DOHH2 (cell line): Measurements from ENCODE around the gene ANP32A.

Experiments used
- H3F3A ChIP-seq: fragments of 200-600 bp; sonication (generic), shearing (Covaris generic); 2 replicates; pipeline ENCODE4 v1.6.0; 2016; ENCODE audit warnings: antibody characterized with exemption, mild to moderate bottlenecking; ENCODE audit not compliant: control insufficient read depth, insufficient read depth
- H3K27ac ChIP-seq: fragments of 200-600 bp; sonication (generic); 2 replicates; pipeline ENCODE4 v1.5.1; 2014; ENCODE audit warnings: low read depth, mild to moderate bottlenecking, low read length, moderate library complexity
- H3K27me3 ChIP-seq: fragments of 200-600 bp; sonication (generic); 2 replicates; pipeline ENCODE4 v1.6.1; 2014; ENCODE audit warnings: mild to moderate bottlenecking, low read length, mixed read lengths; ENCODE audit not compliant: control insufficient read depth
- H3K36me3 ChIP-seq: fragments of 200-600 bp; sonication (generic); 2 replicates; pipeline ENCODE4 v1.6.1; 2014; ENCODE audit warnings: mild to moderate bottlenecking, low read length, moderate library complexity, mixed read lengths; ENCODE audit not compliant: control insufficient read depth
- H3K4me1 ChIP-seq: fragments of 200-600 bp; sonication (generic); 2 replicates; pipeline ENCODE4 v1.6.1; 2014; ENCODE audit warnings: mild to moderate bottlenecking, low read length, mixed read lengths; ENCODE audit not compliant: control insufficient read depth
- H3K4me2 ChIP-seq: fragments of 200-600 bp; sonication (generic); 2 replicates; pipeline ENCODE4 v1.6.0; 2014; ENCODE audit warnings: mild to moderate bottlenecking, low read length, moderate library complexity
- H3K4me3 ChIP-seq: fragments of 200-600 bp; sonication (generic); 2 replicates; pipeline ENCODE4 v1.5.1; 2014; ENCODE audit warnings: mild to moderate bottlenecking, low read length, mixed read lengths
- H3K79me2 ChIP-seq: fragments of 200-600 bp; sonication (generic); 2 replicates; pipeline ENCODE4 v1.6.1; 2014; ENCODE audit warnings: mild to moderate bottlenecking, low read length, mixed read lengths; ENCODE audit not compliant: control insufficient read depth
- H3K9me2 ChIP-seq: fragments of 200-600 bp; sonication (generic); replicated peaks from 2 replicates; pipeline ENCODE4 v1.6.1; 2014; ENCODE audit warnings: mild to moderate bottlenecking, low read length, mixed read lengths; ENCODE audit not compliant: control insufficient read depth
- H3K9me3 ChIP-seq: fragments of 200-600 bp; sonication (generic); 2 replicates; pipeline ENCODE4 v1.6.1; 2014; ENCODE audit warnings: antibody characterized with exemption, low read length, mixed read lengths; ENCODE audit not compliant: control insufficient read depth, insufficient read depth
- H4K20me1 ChIP-seq: fragments of 200-600 bp; sonication (generic); 2 replicates; pipeline ENCODE4 v1.6.0; 2014; ENCODE audit warnings: low read depth, mild to moderate bottlenecking, antibody characterized with exemption, low read length, moderate library complexity; ENCODE audit not compliant: control insufficient read depth, insufficient read depth
- CTCF ChIP-seq: fragments of 200-600 bp; sonication (generic); IDR thresholded peaks from one replicate; pipeline ENCODE4 v1.5.1; 2014; ENCODE audit warnings: antibody characterized with exemption, mild to moderate bottlenecking, low read depth, low read length; ENCODE audit not compliant: poor library complexity, severe bottlenecking
- EZH2phosphoT487 ChIP-seq: fragments of 200-600 bp; sonication (generic); IDR thresholded peaks from 2 replicates; pipeline ENCODE4 v1.6.1; 2017; ENCODE audit warnings: borderline replicate concordance, mild to moderate bottlenecking, antibody characterized with exemption, low read length, moderate library complexity, mixed read lengths

ANP32A gene

GRCh38 chr15:68802373-68802772 is 18.3 kb downstream of the ANP32A start:
- Histone ChIP-seq H4K20me1 (peaks cover 51% of the 10 kb centered on the region), H3K79me2 (peaks cover 100% of the 10 kb centered on the region), H3K27ac (no peak overlapping the region), H3K4me3 (no peak overlapping the region), H3K36me3 (peaks cover 74% of the 10 kb centered on the region), H3K27me3 (no peaks in the 10 kb centered on the region), H3K4me2 (no peak overlapping the region), H3K4me1 (peaks cover 19% of the 10 kb centered on the region), H3F3A (no peaks in the 10 kb centered on the region), H3K9me2 (no peaks in the 10 kb centered on the region), H3K9me3 (no peaks in the 10 kb centered on the region)
- TF ChIP-seq CTCF (no peak), EZH2phosphoT487 (no peak)

DNA sequence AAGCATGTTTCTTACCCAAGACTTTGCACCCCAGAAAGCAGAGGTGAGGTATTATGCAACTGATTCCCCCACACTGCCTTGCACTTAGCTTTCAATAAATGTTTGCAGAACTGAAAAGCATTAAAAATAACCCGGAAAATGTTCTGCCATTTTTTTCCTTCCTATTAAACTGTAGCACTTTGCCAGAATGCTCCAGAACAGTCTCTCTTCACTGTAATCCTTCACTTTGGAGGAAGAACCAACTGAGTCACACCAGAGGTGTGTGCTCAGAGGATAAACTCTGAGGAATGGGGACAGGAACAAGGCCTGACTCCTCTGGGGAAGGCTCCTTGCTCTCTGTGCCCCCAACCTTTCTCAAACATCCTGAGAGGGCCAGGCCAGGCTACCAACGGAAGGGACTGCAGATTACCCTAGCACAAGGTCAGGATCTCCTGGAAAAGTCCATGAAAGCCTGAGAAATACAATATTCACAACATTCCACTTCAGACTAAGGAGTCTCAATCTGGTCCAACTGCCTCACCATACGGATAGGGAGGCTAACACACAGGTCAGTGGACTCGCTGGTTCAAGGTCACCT is 19.0 kb downstream of the ANP32A start:
- TF ChIP-seq EZH2phosphoT487 (no peak), CTCF (no peak)
- H3K9me3 ChIP-seq: no peaks in the 10 kb centered on the region
- H3K4me3 ChIP-seq: no peak overlapping the region
- no peaks in the 10 kb centered on the region for H3K27me3 ChIP-seq
- no peak overlapping the region for H3K27ac ChIP-seq
- peaks cover 52% of the 10 kb centered on the region for H4K20me1 ChIP-seq
- H3K4me1 ChIP-seq: peaks cover 24% of the 10 kb centered on the region
- H3K36me3 ChIP-seq: peaks cover 74% of the 10 kb centered on the region
- peaks cover 100% of the 10 kb centered on the region for H3K79me2 ChIP-seq
- no peaks in the 10 kb centered on the region for H3K9me2 ChIP-seq
- no peaks in the 10 kb centered on the region for H3F3A ChIP-seq
- no peak overlapping the region for H3K4me2 ChIP-seq

GRCh38 chr15:68800875-68801274 is 19.8 kb downstream of the ANP32A start:
- H3K9me2 ChIP-seq: no peaks in the 10 kb centered on the region
- no peaks in the 10 kb centered on the region for H3K27me3 ChIP-seq
- TF ChIP-seq EZH2phosphoT487 (no peak), CTCF (no peak)
- H3K4me3 ChIP-seq: no peak overlapping the region
- no peak overlapping the region for H3K27ac ChIP-seq
- H3K9me3 ChIP-seq: no peaks in the 10 kb centered on the region
- H3K4me1 ChIP-seq: peaks cover 28% of the 10 kb centered on the region
- H3K4me2 ChIP-seq: no peak overlapping the region
- no peaks in the 10 kb centered on the region for H3F3A ChIP-seq
- peaks cover 74% of the 10 kb centered on the region for H3K36me3 ChIP-seq
- H4K20me1 ChIP-seq: peaks cover 47% of the 10 kb centered on the region
- H3K79me2 ChIP-seq: peaks cover 100% of the 10 kb centered on the region
